ENCODE measurements around the gene CFAP100. TPM values are rescaled to one million over a fixed set of nuclear protein-coding genes. Genes with fewer than 3 reads are reported as not detected.

The CFAP100 gene
- total and polyA plus RNA-seq, 7 experiments from 2014 or later = not detected

GRCh38 chr3:126424751-126425150 is 30.0 kb downstream of the CFAP100 start:
- intact Hi-C loops (cut with micrococcal nuclease) = no loop called here
- H3K27ac ChIP-seq (ENCODE audit: low read depth, low read length) = no peak overlapping the region
- CTCF ChIA-PET = no interaction called here
- peaks cover 0 to 24% (median 3%) of the 10 kb centered on the region in 3 experiments for H3K9me3 ChIP-seq (ENCODE audit: control insufficient read depth in 2 of 3, low read length in 3 of 3)
- Mint-ChIP-seq H3K9me3 (peaks cover 2 to 19% (median 13%) of the 10 kb centered on the region in 11 donors), H3K27me3 (no peaks in the 10 kb centered on the region), H3K36me3 (peaks cover 5 to 25% (median 21%) of the 10 kb centered on the region in 5 donors), H3K27ac (no peak overlapping the region), H3K4me3 (no peak overlapping the region), H3K4me1 (no peaks in the 10 kb centered on the region)
- no peak for ATAC-seq
- H3K36me3 ChIP-seq (ENCODE audit: control insufficient read depth in 2 of 3, insufficient read depth in 3 of 3, low read length in 3 of 3) = no peaks in the 10 kb centered on the region
- no peaks in the 10 kb centered on the region for H3K4me1 ChIP-seq (ENCODE audit: control insufficient read depth in 2 of 2, insufficient read depth in 2 of 2, low read length in 2 of 2)
- no peaks in the 10 kb centered on the region for H3K27me3 ChIP-seq (ENCODE audit: control insufficient read depth in 2 of 2, insufficient read depth in 2 of 2, low read length in 2 of 2)
- DNase-seq = peak in 1 of 9 donors; percentile 13
- no peak overlapping the region for H3K4me3 ChIP-seq (ENCODE audit: low read length)
- POLR2A ChIA-PET = no interaction called here

- Mint-ChIP-seq H3K36me3 (peaks cover 0 to 37% (median 21%) of the 10 kb centered on the region in 5 donors), H3K4me1 (peaks cover 0 to 5% (median 0%) of the 10 kb centered on the region in 7 donors), H3K4me3 (no peak overlapping the region), H3K27ac (no peak overlapping the region), H3K27me3 (no peaks in the 10 kb centered on the region), H3K9me3 (peaks cover 0 to 12% (median 7%) of the 10 kb centered on the region in 11 donors)
- ChIA-PET CTCF (no interaction called here), POLR2A (no interaction called here)
- intact Hi-C loops (cut with micrococcal nuclease) = no loop called here
- ATAC-seq = no peak
- Histone ChIP-seq H3K27me3 (ENCODE audit: control insufficient read depth in 2 of 2, insufficient read depth in 2 of 2, low read length in 2 of 2) (no peaks in the 10 kb centered on the region), H3K27ac (ENCODE audit: low read depth, low read length) (no peak overlapping the region), H3K4me1 (ENCODE audit: control insufficient read depth in 2 of 2, insufficient read depth in 2 of 2, low read length in 2 of 2) (no peaks in the 10 kb centered on the region), H3K4me3 (ENCODE audit: low read length) (no peak overlapping the region), H3K9me3 (ENCODE audit: control insufficient read depth in 2 of 3, low read length in 3 of 3) (peaks cover 0 to 17% (median 3%) of the 10 kb centered on the region in 3 experiments), H3K36me3 (ENCODE audit: control insufficient read depth in 2 of 3, insufficient read depth in 3 of 3, low read length in 3 of 3) (peaks cover 0 to 26% (median 0%) of the 10 kb centered on the region in 3 experiments)
- no peak for DNase-seq
These were observed 36.4 kb downstream of the CFAP100 start for GRCh38 chr3:126431103-126431534.

- Mint-ChIP-seq H3K4me3 (no peak overlapping the region), H3K27me3 (no peaks in the 10 kb centered on the region), H3K9me3 (peaks cover 0 to 10% (median 0%) of the 10 kb centered on the region in 11 donors), H3K36me3 (peaks cover 0 to 44% (median 24%) of the 10 kb centered on the region in 5 donors), H3K4me1 (peaks cover 0 to 5% (median 0%) of the 10 kb centered on the region in 7 donors), H3K27ac (peak overlapping the region in 1 of 9 donors; percentile 19)
- Histone ChIP-seq H3K4me1 (ENCODE audit: control insufficient read depth in 2 of 2, insufficient read depth in 2 of 2, low read length in 2 of 2) (no peaks in the 10 kb centered on the region), H3K27me3 (ENCODE audit: control insufficient read depth in 2 of 2, insufficient read depth in 2 of 2, low read length in 2 of 2) (no peaks in the 10 kb centered on the region), H3K9me3 (ENCODE audit: control insufficient read depth in 2 of 3, low read length in 3 of 3) (peaks cover 0 to 12% (median 0%) of the 10 kb centered on the region in 3 experiments), H3K27ac (ENCODE audit: low read depth, low read length) (no peak overlapping the region), H3K4me3 (ENCODE audit: low read length) (no peak overlapping the region), H3K36me3 (ENCODE audit: control insufficient read depth in 2 of 3, insufficient read depth in 3 of 3, low read length in 3 of 3) (peaks cover 0 to 38% (median 8%) of the 10 kb centered on the region in 3 experiments)
- ATAC-seq = no peak
- ChIA-PET POLR2A (no interaction called here), CTCF (no interaction called here)
- intact Hi-C loops (cut with micrococcal nuclease) = no loop called here
- no peak for DNase-seq
These were observed 37.8 kb downstream of the CFAP100 start for GRCh38 chr3:126432361-126433104.

GRCh38 chr3:126433105-126433430 is 38.4 kb downstream of the CFAP100 start:
- Mint-ChIP-seq H3K9me3 (peaks cover 0 to 10% (median 0%) of the 10 kb centered on the region in 11 donors), H3K4me1 (peaks cover 0 to 5% (median 0%) of the 10 kb centered on the region in 7 donors), H3K36me3 (peaks cover 0 to 48% (median 25%) of the 10 kb centered on the region in 5 donors), H3K4me3 (no peak overlapping the region), H3K27me3 (no peaks in the 10 kb centered on the region), H3K27ac (no peak overlapping the region)
- DNase-seq (peak in 1 of 9 donors; percentile 10), ATAC-seq (no peak)
- H3K9me3 ChIP-seq (ENCODE audit: control insufficient read depth in 2 of 3, low read length in 3 of 3) = peaks cover 0 to 7% (median 0%) of the 10 kb centered on the region in 3 experiments
- ChIA-PET CTCF (no interaction called here), POLR2A (no interaction called here)
- no peaks in the 10 kb centered on the region for H3K4me1 ChIP-seq (ENCODE audit: control insufficient read depth in 2 of 2, insufficient read depth in 2 of 2, low read length in 2 of 2)
- intact Hi-C loops (cut with micrococcal nuclease) = no loop called here
- no peak overlapping the region for H3K4me3 ChIP-seq (ENCODE audit: low read length)
- H3K27ac ChIP-seq (ENCODE audit: low read depth, low read length) = no peak overlapping the region
- H3K27me3 ChIP-seq (ENCODE audit: control insufficient read depth in 2 of 2, insufficient read depth in 2 of 2, low read length in 2 of 2) = no peaks in the 10 kb centered on the region
- peaks cover 0 to 43% (median 8%) of the 10 kb centered on the region in 3 experiments for H3K36me3 ChIP-seq (ENCODE audit: control insufficient read depth in 2 of 3, insufficient read depth in 3 of 3, low read length in 3 of 3)

GRCh38 chr3:126433496-126434263 is 39.0 kb downstream of the CFAP100 start:
- intact Hi-C loops (cut with micrococcal nuclease) = no loop called here
- Histone ChIP-seq H3K4me1 (ENCODE audit: control insufficient read depth in 2 of 2, insufficient read depth in 2 of 2, low read length in 2 of 2) (no peaks in the 10 kb centered on the region), H3K36me3 (ENCODE audit: control insufficient read depth in 2 of 3, insufficient read depth in 3 of 3, low read length in 3 of 3) (peaks cover 0 to 49% (median 8%) of the 10 kb centered on the region in 3 experiments), H3K4me3 (ENCODE audit: low read length) (no peak overlapping the region), H3K9me3 (ENCODE audit: control insufficient read depth in 2 of 3, low read length in 3 of 3) (peaks cover 0 to under 1% (median 0%) of the 10 kb centered on the region in 3 experiments), H3K27ac (ENCODE audit: low read depth, low read length) (no peak overlapping the region), H3K27me3 (ENCODE audit: control insufficient read depth in 2 of 2, insufficient read depth in 2 of 2, low read length in 2 of 2) (no peaks in the 10 kb centered on the region)
- peak; percentile 14 for ATAC-seq
- H3K36me3 Mint-ChIP-seq = peaks cover 0 to 54% (median 25%) of the 10 kb centered on the region in 5 donors
- no peak for DNase-seq
- H3K4me1 Mint-ChIP-seq = peaks cover 0 to 5% (median 0%) of the 10 kb centered on the region in 7 donors
- ChIA-PET POLR2A (no interaction called here), CTCF (no interaction called here)
- H3K4me3 Mint-ChIP-seq = no peak overlapping the region
- no peaks in the 10 kb centered on the region for H3K27me3 Mint-ChIP-seq
- peaks cover 0 to 10% (median 0%) of the 10 kb centered on the region in 11 donors for H3K9me3 Mint-ChIP-seq
- no peak overlapping the region for H3K27ac Mint-ChIP-seq

GRCh38 chr3:126434264-126434590 is 39.5 kb downstream of the CFAP100 start:
- H3K4me3 ChIP-seq (ENCODE audit: low read length) = no peak overlapping the region
- H3K27me3 Mint-ChIP-seq = no peaks in the 10 kb centered on the region
- peaks cover 0 to 55% (median 9%) of the 10 kb centered on the region in 3 experiments for H3K36me3 ChIP-seq (ENCODE audit: control insufficient read depth in 2 of 3, insufficient read depth in 3 of 3, low read length in 3 of 3)
- ChIA-PET POLR2A (no interaction called here), CTCF (no interaction called here)
- H3K36me3 Mint-ChIP-seq = peaks cover 0 to 60% (median 25%) of the 10 kb centered on the region in 5 donors
- peaks cover 0 to 5% (median 0%) of the 10 kb centered on the region in 7 donors for H3K4me1 Mint-ChIP-seq
- DNase-seq (no peak), ATAC-seq (no peak)
- H3K4me1 ChIP-seq (ENCODE audit: control insufficient read depth in 2 of 2, insufficient read depth in 2 of 2, low read length in 2 of 2) = no peaks in the 10 kb centered on the region
- no peaks in the 10 kb centered on the region for H3K27me3 ChIP-seq (ENCODE audit: control insufficient read depth in 2 of 2, insufficient read depth in 2 of 2, low read length in 2 of 2)
- intact Hi-C loops (cut with micrococcal nuclease) = no loop called here
- peak overlapping the region in 3 of 9 donors; percentile 10 to 34 (median 15) for H3K27ac Mint-ChIP-seq
- H3K27ac ChIP-seq (ENCODE audit: low read depth, low read length) = no peak overlapping the region
- peaks cover 0 to 10% (median 0%) of the 10 kb centered on the region in 11 donors for H3K9me3 Mint-ChIP-seq
- no peaks in the 10 kb centered on the region for H3K9me3 ChIP-seq (ENCODE audit: control insufficient read depth in 2 of 3, low read length in 3 of 3)
- no peak overlapping the region for H3K4me3 Mint-ChIP-seq

All from naive thymus-derived CD4-positive, alpha-beta T cell (primary cell).